AG04449 (cell line): ENCODE data around the gene CADM1.

Source experiments
- CTCF ChIA-PET: fragments of 350-600 bp; formaldehyde crosslinking; extraction: SDS; loops from one replicate; lab custom pipeline; 2021; ENCODE audit warnings: antibody characterized with exemption; lab: Yijun Ruan, JAX
- POLR2A ChIA-PET: fragments of 400-600, 350-600 bp; formaldehyde crosslinking; extraction: SDS; loops from one replicate; lab custom pipeline; 2020; ENCODE audit warnings: antibody characterized with exemption, inconsistent platforms; lab: Yijun Ruan, JAX
- DNase-seq: peaks from one replicate; pipeline ENCODE4 v3.0.0-alpha.2; 2010; ENCODE audit warnings: low read depth, low spot score
- H3K4me3 ChIP-seq: 2 replicates; pipeline ENCODE4 v1.5.1; 2011; ENCODE audit warnings: low read depth, mild to moderate bottlenecking, control low read depth, low read length
- CTCF ChIP-seq: IDR thresholded peaks from one replicate; pipeline ENCODE4 v1.5.1; 2011; ENCODE audit warnings: mild to moderate bottlenecking, moderate library complexity, low read length, control low read depth, inconsistent platforms; ENCODE audit not compliant: insufficient read depth; ENCODE audit errors: missing control alignments

The CADM1 gene

GRCh38 chr11:115134926-115135325 lies 369.3 kb downstream of the CADM1 start:
- no peak overlapping the region for H3K4me3 ChIP-seq
- no peak for TF ChIP-seq CTCF
- no peak for DNase-seq
- ChIA-PET CTCF (no interaction called here), POLR2A (no interaction called here)

GRCh38 chr11:115133475-115134209 lies 370.6 kb downstream of the CADM1 start:
- no peak overlapping the region for H3K4me3 ChIP-seq
- POLR2A ChIA-PET, result no interaction called here
- CTCF ChIA-PET, result no interaction called here

GRCh38 chr11:115132436-115133228 lies 371.6 kb downstream of the CADM1 start:
- POLR2A ChIA-PET, result no interaction called here
- no peak for DNase-seq
- peak; percentile 8 for TF ChIP-seq CTCF
- CTCF ChIA-PET, result no interaction called here
- H3K4me3 ChIP-seq, result no peak overlapping the region

More at GRCh38 chr11:115133475-115134209, 370.6 kb downstream of the CADM1 start:
- DNase-seq, result no peak
- no peak for TF ChIP-seq CTCF

GRCh38 chr11:115129473-115130289 lies 374.5 kb downstream of the CADM1 start:
- no peak overlapping the region for H3K4me3 ChIP-seq
- POLR2A ChIA-PET, result no interaction called here
- CTCF ChIA-PET, result no interaction called here
- DNase-seq, result no peak
- TF ChIP-seq CTCF, result no peak

- ChIA-PET CTCF (no interaction called here), POLR2A (no interaction called here)
- TF ChIP-seq CTCF, result no peak
- no peak for DNase-seq
- H3K4me3 ChIP-seq, result no peak overlapping the region
Measured at GRCh38 chr11:115128226-115128625, 376.0 kb downstream of the CADM1 start.
